ENCODE data around the gene ZBTB38. TPM values are rescaled to one million over a fixed set of nuclear protein-coding genes. Genes with fewer than 3 reads are reported as not detected.

The ZBTB38 gene
- total RNA-seq, 2 donors from 2014 or later: 33.3 to 45.6 TPM

DNA sequence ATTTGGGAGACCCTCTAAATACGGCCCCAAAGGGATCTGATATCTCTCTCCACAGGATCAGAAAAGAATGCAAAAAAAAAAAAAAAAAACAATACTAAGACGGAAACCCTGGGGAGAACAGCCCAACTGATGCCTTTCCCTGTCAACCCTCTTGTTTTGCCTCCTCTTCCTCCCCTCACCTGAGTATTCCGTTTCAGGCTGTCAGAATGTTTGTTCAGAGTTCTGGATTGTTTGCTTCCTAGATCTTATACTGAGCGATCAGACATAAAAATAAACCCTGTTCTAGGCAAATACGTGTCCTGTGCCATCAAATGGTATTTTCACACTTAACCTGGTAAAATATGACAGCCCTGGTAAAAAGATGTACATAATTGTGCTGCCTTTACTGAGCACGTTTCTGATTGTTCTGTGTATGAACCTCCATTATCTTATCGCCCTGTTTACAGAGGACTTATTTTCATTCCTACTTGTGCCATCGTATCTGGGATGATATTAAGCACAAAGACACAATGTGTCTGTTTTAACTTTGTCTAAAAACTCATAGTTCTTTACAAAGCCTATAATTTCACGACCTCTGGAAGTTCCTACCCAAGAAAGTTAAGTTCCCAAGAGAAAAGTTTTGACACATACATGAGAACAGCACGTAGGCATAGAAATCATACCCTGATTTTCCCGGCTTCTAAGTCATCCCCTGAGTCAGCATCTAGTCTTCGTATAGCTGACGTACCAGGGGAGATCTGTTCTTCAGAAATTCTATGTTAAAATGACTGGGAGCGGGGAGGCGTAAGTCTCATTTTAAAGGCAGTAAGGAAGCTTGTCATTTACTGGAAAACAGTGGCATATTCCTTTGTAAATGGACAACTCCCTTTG lies 856 bp downstream of the ZBTB38 start:
- Mint-ChIP-seq H3K27ac (peak overlapping the region; percentile 70), H3K4me1 (peaks cover 26% of the 10 kb centered on the region)

DNA sequence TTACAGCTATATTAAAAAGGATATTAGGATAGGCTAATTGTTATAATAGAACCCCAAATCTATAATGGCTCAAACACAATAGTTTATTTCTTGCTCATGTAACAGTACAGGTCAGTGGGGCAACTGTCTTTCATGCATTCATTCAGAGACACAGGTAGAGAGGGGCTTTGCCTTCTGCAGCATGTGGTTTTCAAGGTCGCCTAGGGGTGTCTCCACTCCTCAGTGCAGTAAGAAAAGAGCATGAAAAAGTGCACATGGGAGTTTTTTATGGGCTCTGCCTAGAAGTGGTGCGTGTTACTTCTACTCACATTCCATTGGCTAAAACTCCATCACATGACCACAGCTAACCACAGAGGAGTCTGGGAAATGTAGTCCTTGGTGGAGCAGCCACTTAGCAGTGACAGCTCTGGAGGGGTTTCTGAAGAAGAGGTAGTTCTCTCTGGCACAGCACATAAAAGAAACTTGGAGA lies 1.8 kb downstream of the ZBTB38 start:
- peak; percentile 88 for ATAC-seq (replicated peaks)
- H3K27me3 Mint-ChIP-seq: no peaks in the 10 kb centered on the region
- H3K27ac Mint-ChIP-seq: peak overlapping the region; percentile 74
- no peaks in the 10 kb centered on the region for H3K9me3 Mint-ChIP-seq
- peak overlapping the region; percentile 46 for H3K4me3 Mint-ChIP-seq
- H3K4me1 Mint-ChIP-seq: peaks cover 26% of the 10 kb centered on the region
- H3K36me3 Mint-ChIP-seq (ENCODE audit: low read depth): no peaks in the 10 kb centered on the region

More for the DNA sequence above, 856 bp downstream of the ZBTB38 start:
- no peaks in the 10 kb centered on the region for H3K27me3 Mint-ChIP-seq
- H3K36me3 Mint-ChIP-seq (ENCODE audit: low read depth): no peaks in the 10 kb centered on the region
- no peak for ATAC-seq (replicated peaks)
- H3K9me3 Mint-ChIP-seq: no peaks in the 10 kb centered on the region
- no peak overlapping the region for H3K4me3 Mint-ChIP-seq

DNA sequence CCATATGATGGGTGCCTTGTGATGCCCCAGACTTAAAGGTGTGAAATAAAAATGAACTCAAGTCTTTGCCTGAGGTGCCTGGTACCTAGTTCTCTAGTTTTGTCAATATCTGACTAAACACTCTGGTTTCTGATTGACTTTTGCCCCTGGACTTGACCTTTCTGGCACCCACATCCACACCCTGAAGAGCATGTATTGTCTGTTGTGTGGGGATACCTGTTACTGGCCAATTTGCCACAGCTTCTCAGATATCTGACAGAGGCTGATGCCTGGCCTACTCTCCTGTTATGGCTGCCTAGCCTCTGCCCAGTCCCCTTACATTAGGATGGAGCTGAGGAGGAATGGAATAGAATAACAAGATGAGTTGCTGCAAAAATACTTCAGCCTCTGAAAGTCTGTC lies 3.6 kb downstream of the ZBTB38 start:
- ATAC-seq (replicated peaks): peak; percentile 47
- H3K4me3 Mint-ChIP-seq: peak overlapping the region; percentile 26
- H3K27me3 Mint-ChIP-seq: no peaks in the 10 kb centered on the region
- no peaks in the 10 kb centered on the region for H3K9me3 Mint-ChIP-seq
- no peaks in the 10 kb centered on the region for H3K36me3 Mint-ChIP-seq (ENCODE audit: low read depth)
- H3K27ac Mint-ChIP-seq: peak overlapping the region; percentile 30
- peaks cover 42% of the 10 kb centered on the region for H3K4me1 Mint-ChIP-seq

GRCh38 chr3:141372656-141373055 lies 4.4 kb downstream of the ZBTB38 start:
- peaks cover 37% of the 10 kb centered on the region for H3K4me1 Mint-ChIP-seq
- no peak for ATAC-seq (replicated peaks)

GRCh38 chr3:141373232-141373631 lies 4.9 kb downstream of the ZBTB38 start:
- peak overlapping the region; percentile 65 for H3K27ac Mint-ChIP-seq
- peak; percentile 58 for ATAC-seq (replicated peaks)
- H3K4me1 Mint-ChIP-seq: peaks cover 37% of the 10 kb centered on the region
- no peaks in the 10 kb centered on the region for H3K36me3 Mint-ChIP-seq (ENCODE audit: low read depth)
- no peaks in the 10 kb centered on the region for H3K27me3 Mint-ChIP-seq
- peak overlapping the region; percentile 26 for H3K4me3 Mint-ChIP-seq
- no peaks in the 10 kb centered on the region for H3K9me3 Mint-ChIP-seq

More at GRCh38 chr3:141372656-141373055, 4.4 kb downstream of the ZBTB38 start:
- Mint-ChIP-seq H3K36me3 (ENCODE audit: low read depth) (no peaks in the 10 kb centered on the region), H3K4me3 (peak overlapping the region; percentile 26), H3K27me3 (no peaks in the 10 kb centered on the region), H3K27ac (peak overlapping the region; percentile 65), H3K9me3 (no peaks in the 10 kb centered on the region)

- Mint-ChIP-seq H3K36me3 (ENCODE audit: low read depth) (no peaks in the 10 kb centered on the region), H3K4me3 (peak overlapping the region; percentile 26), H3K27ac (peak overlapping the region; percentile 65), H3K27me3 (no peaks in the 10 kb centered on the region), H3K4me1 (peaks cover 43% of the 10 kb centered on the region), H3K9me3 (no peaks in the 10 kb centered on the region)
- no peak for ATAC-seq (replicated peaks)
Observed at GRCh38 chr3:141373768-141374526, 5.6 kb downstream of the ZBTB38 start.

DNA sequence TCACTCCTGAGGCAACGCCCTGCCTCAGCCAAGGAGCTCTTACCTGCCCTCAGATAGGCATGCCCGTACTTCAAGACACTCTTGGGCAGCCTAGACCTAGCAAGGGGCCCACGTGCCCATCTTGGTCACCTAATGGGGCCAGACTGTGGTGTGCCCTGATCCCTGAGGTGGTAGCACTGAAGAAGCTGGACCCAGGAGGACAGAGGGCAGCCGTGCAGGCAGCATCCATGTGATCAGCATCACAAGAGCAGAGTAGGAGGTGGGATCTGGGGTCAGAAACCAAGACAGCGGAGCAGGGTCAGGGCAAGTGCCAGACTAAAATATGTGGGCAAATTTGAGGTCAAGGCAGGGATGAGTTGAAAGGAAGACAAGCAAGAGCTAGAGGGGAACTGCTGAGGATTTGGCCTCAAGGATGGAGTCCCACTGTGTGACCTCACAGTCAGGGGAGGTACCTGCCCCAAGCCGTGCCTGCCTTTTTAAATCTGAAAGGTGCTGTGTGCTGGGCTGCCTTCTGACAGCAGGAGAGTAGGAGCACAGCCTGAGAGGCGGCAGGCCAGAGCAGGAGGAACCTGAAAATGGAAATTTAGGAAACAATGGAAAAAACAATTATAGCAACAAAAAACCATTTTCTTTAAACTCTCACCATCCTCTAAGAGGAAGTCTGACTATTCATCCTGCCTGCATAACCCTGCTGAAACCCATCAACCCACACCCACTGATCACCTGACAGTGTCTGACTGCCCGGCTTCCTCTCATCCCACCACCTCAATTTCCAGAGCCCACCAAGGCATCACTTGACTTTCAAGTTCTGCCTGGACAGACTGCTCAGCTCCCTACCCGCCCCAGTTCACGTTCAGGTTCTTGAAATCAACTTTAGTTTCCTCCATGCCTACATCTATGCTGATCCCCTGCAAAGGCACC lies 7.3 kb downstream of the ZBTB38 start:
- peak overlapping the region; percentile 92 for H3K27ac Mint-ChIP-seq
- no peaks in the 10 kb centered on the region for H3K9me3 Mint-ChIP-seq
- peaks cover 38% of the 10 kb centered on the region for H3K4me1 Mint-ChIP-seq
- H3K36me3 Mint-ChIP-seq (ENCODE audit: low read depth): no peaks in the 10 kb centered on the region
- H3K4me3 Mint-ChIP-seq: peak overlapping the region; percentile 73
- no peaks in the 10 kb centered on the region for H3K27me3 Mint-ChIP-seq
- ATAC-seq (replicated peaks): no peak

GRCh38 chr3:141377377-141377776 lies 9.1 kb downstream of the ZBTB38 start:
- H3K4me3 Mint-ChIP-seq: no peak overlapping the region
- H3K4me1 Mint-ChIP-seq: peaks cover 38% of the 10 kb centered on the region
- no peak for ATAC-seq (replicated peaks)
- no peaks in the 10 kb centered on the region for H3K36me3 Mint-ChIP-seq (ENCODE audit: low read depth)
- H3K9me3 Mint-ChIP-seq: no peaks in the 10 kb centered on the region
- H3K27ac Mint-ChIP-seq: no peak overlapping the region
- H3K27me3 Mint-ChIP-seq: no peaks in the 10 kb centered on the region

DNA sequence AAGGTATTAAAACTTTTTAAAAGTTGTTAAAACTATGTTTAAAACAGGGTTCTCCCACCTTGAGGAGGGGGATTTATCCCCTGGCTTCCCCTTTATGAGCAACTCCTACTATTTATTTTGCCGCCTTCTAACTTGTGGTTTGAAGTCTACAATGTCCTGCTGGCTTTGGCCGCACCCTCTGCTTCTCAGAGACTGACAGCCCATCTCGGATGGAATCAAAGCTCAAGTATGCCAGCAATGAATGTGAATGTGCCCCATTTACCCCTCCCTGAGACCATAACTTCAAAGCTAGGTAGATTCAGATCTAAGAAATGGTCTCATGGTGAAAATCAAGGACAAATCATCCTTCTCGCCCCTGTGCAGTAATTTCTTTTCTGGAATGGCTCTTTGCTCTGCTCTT lies 10.3 kb downstream of the ZBTB38 start:
- Mint-ChIP-seq H3K27ac (peak overlapping the region; percentile 94), H3K4me3 (peak overlapping the region; percentile 83)

DNA sequence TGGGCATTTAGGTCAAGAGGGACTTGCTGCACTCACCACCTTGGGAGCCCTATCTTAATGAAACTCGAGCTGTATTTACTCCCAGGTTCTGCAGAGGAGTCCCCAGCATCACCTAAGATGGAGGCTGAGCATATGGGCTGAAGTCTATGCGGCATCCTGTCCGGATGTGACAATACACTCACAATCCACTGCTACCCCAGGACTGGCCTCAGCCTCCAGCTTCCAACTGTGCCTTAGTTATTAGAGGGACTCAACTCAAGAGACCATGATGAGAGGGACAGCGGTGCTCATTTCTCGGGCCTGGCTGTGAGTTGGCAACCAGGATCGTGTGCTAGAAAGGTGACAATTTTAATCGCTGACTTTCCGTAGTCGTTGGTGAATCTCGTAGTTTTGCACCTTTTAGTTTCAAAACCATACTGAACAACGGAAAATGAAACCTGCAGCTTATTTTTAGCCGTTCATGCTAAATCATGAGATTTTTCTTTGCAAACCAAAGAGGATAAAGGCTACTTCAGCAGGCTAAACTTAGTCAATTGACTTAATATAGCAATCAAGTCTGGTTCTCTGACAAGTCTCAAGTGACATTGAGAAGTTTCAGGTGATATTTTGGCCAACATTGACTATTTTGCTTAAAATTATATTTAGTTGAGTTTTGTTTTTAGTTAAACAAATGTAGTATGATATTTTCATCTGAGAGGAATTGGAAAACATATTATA lies 11.1 kb downstream of the ZBTB38 start:
- Mint-ChIP-seq H3K4me3 (peak overlapping the region; percentile 83), H3K36me3 (ENCODE audit: low read depth) (no peaks in the 10 kb centered on the region), H3K27ac (peak overlapping the region; percentile 94), H3K4me1 (peaks cover 38% of the 10 kb centered on the region), H3K27me3 (no peaks in the 10 kb centered on the region), H3K9me3 (no peaks in the 10 kb centered on the region)
- ATAC-seq (replicated peaks): peak; percentile 78

More for the DNA sequence above, 10.3 kb downstream of the ZBTB38 start:
- Mint-ChIP-seq H3K4me1 (peaks cover 38% of the 10 kb centered on the region), H3K27me3 (no peaks in the 10 kb centered on the region), H3K36me3 (ENCODE audit: low read depth) (no peaks in the 10 kb centered on the region), H3K9me3 (no peaks in the 10 kb centered on the region)
- no peak for ATAC-seq (replicated peaks)

DNA sequence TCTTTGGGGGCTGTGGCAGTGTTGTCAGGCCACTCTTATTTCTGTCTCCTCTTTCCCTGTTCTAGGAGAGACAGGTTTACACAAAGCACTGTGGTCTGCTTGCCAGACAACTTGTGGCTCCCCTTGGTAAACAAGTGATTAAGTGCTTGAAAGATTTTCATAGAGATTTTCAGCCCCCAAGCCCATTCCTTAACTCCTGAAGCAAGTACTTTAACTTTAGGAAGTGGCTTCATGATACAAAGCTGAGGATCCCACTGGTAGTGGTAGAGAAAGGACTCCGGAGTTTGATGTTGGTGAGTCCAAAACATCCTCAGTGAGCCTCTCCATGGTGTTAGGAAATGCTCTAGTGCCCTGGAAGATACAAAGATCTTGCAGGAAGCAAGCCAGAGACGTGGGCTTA lies 12.0 kb downstream of the ZBTB38 start:
- Mint-ChIP-seq H3K36me3 (ENCODE audit: low read depth) (no peaks in the 10 kb centered on the region), H3K4me1 (peaks cover 38% of the 10 kb centered on the region), H3K27ac (peak overlapping the region; percentile 94), H3K27me3 (no peaks in the 10 kb centered on the region), H3K4me3 (peak overlapping the region; percentile 83), H3K9me3 (no peaks in the 10 kb centered on the region)
- no peak for ATAC-seq (replicated peaks)

DNA sequence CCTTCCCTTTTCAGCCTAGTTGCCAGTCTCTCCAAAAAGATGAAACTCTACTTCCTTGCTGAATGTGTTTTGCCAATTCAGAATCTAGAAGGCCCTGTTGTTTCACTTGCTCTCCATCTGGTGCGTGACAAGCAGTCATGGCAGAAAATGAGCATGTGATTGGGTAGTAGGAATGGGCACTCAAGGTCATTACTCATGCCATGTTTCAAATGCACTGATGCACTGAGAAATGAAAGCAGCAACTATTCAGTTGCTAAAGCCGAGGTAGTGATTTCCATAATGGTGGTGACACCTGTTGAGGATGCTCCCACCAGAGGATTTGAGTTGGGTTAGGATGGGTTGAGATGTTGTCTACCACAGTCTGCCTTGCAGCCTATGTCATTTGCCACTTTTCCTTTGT lies 12.7 kb downstream of the ZBTB38 start:
- Mint-ChIP-seq H3K27me3 (no peaks in the 10 kb centered on the region), H3K27ac (peak overlapping the region; percentile 94), H3K36me3 (ENCODE audit: low read depth) (no peaks in the 10 kb centered on the region), H3K4me1 (peaks cover 31% of the 10 kb centered on the region), H3K9me3 (no peaks in the 10 kb centered on the region), H3K4me3 (peak overlapping the region; percentile 83)
- ATAC-seq (replicated peaks): peak; percentile 66

GRCh38 chr3:141382571-141382970 lies 14.3 kb downstream of the ZBTB38 start:
- H3K36me3 Mint-ChIP-seq (ENCODE audit: low read depth): peaks cover 10% of the 10 kb centered on the region
- peaks cover 28% of the 10 kb centered on the region for H3K4me1 Mint-ChIP-seq
- H3K27ac Mint-ChIP-seq: no peak overlapping the region
- no peaks in the 10 kb centered on the region for H3K9me3 Mint-ChIP-seq
- peak overlapping the region; percentile 83 for H3K4me3 Mint-ChIP-seq
- ATAC-seq (replicated peaks): no peak
- H3K27me3 Mint-ChIP-seq: no peaks in the 10 kb centered on the region
